Activated CD4-positive, alpha-beta T cell treated with anti-CD3 and anti-CD28 coated beads, Interleukin-2, amount 50 U/mL, for 16 hours (primary cell): ENCODE measurements around the gene ASIC4.

Experiments
- DNase-seq: peaks from one replicate; pipeline ENCODE4 v3.0.0-alpha.2; 2020

The ASIC4 gene

GRCh38 chr2:219554350-219554749, 40.1 kb downstream of the ASIC4 start:
- DNase-seq: no peak

DNA sequence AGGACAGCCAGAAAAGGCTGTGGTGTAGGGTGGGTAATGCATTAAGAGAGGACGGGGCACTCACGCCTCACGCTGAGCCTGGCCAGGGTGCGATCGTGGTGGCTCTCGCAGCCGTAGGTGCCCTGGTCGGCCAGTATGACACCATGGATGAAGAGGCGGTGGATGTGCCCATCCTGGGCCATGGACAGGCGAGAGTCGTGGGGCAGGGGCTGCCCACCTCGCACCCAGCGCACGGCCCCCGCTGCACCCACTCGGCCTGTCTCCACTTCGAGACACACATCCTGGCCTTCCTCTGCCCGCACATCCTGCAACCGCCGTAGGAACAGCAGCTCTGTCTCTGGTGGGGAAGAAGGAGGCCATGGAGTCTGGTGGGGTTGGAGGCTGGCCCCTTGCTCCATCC, 41.7 kb downstream of the ASIC4 start:
- no peak for DNase-seq

GRCh38 chr2:219556413-219556812, 42.1 kb downstream of the ASIC4 start:
- DNase-seq: no peak

- no peak for DNase-seq
Observed at GRCh38 chr2:219557320-219557719, 43.0 kb downstream of the ASIC4 start.

- no peak for DNase-seq
Observed at GRCh38 chr2:219557791-219558785, 43.8 kb downstream of the ASIC4 start.

DNA sequence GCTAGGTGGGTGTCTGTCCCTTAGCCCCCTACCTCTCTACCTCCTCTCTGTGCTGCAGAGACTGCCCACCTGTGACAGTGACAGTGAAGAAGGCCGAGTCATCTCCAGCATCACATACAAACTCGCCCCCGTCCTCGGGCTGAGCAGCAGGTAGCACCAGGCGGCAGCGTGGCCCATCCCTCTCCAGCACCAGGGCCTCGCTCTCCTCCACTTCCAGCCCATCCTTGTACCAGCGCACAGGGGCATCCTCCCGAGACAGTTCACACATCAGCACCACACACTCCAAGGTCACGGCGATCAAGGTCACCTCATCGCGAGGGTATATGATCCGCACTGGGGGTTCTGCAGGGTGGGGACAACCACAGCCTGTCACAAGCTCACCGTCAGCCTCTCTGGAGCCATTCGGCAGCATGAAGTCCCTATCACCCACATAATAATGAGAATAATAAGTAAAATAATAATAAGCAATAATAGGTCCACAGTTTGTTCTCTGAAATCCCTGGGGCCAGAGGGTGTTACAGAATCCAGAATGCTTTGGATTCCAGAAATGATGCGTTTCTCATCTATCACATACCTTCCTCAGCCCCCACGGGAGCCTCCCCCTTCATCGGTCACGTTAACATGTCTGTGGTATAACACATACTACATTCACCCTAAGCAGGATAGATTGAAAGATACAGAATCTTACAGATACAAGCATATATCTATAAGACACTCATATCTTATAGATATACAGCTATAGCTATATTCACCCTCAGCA, 45.1 kb downstream of the ASIC4 start:
- no peak for DNase-seq

- no peak for DNase-seq
Observed at GRCh38 chr2:219560037-219560892, 46.0 kb downstream of the ASIC4 start.

GRCh38 chr2:219560893-219561178, 46.6 kb downstream of the ASIC4 start:
- no peak for DNase-seq

GRCh38 chr2:219561179-219562048, 47.1 kb downstream of the ASIC4 start:
- no peak for DNase-seq

DNA sequence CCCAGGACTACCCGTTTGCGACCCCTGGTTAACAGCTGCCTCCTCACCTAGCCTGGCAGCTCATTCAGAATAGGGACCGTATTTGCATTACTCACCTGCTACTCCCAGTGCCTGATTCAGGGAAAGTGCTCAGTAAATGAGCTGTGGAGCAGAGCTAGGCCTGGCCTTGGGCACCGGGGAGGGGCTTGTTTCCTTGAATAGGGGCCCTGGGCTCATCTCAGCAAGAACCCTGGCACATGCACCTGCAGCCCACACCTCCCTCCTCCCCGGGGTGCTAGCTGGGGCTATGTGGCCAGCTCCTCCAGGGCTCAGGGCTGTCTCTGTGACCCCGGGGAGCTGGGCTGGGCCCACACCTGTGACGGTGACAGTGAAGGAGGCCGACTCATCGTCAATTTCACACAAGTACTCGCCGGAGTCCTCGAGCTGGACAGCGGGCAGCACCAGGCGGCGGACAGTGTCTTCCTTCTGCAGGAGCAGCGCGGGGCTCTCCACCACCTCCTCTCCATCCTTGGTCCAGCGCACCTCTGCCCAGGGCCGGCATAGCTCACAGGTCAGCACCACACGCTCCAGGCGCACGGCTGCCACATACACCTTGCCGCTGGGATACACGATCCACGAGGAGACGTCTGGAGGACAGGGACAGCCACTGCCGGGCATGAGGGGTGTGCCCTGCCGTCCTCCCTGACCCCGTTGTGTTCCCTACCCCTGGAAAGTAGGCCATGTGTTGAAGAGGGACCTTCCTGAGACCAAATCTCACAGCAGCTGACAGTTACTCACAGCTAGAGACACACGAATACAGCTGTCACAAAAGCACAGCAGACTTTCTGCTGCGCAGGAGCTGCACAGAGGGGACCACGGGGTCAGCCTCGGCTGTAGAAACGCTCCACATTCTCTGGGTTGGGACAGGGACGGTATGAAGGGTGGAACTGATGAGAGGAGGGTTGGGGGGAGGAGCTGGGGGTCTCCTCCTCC, 48.1 kb downstream of the ASIC4 start:
- DNase-seq: no peak

DNA sequence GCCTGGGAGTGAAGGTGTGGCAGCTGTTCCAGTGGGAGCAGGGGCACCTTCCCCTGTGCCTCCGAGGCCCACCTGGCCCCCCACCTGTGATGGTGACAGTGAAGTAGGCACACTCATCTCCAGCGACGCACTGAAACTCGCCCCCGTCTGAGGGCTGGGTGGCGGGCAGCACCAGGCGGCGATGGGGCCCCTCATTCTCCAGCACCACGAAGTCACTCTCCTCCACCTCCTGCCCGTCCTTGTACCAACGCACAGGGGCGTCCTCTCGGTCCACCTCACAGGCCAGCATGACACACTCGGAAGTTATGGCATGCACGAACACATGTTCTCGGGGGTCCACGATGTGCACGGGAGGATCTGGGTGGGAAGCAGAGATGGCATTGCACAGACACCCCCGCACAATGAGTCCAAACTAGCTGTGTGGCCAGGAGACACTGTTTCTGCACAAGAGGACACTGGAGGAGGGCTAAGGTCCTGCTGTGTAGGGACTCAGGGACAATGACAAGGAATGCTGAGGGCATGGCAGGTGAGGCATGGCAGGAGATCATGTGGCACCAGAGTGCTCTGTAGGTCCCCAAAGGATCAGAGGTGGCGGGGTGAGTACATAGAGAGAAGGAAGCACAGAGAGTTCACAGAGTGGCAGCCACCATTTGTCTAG, 49.1 kb downstream of the ASIC4 start:
- no peak for DNase-seq

GRCh38 chr2:219565130-219566080, 51.1 kb downstream of the ASIC4 start:
- no peak for DNase-seq

DNA sequence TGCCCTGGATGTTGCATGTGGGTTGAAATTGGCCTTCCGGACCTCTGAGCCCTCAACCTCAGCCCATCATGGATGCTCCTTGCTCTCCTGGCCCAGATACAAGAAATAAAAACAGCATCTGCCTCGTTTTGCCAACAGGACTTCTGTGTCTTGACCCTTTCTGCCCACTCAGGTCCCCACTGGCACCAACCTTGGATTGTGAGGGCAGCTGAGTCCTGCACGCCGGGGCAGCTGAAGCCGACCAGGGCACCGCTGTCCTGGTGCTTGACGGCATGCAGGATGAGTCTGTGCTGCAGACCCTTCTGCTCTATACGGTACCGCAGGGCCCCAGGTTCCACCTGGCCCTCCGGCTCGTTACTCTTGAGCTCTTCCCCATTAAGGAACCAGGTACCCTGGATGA, 52.4 kb downstream of the ASIC4 start:
- DNase-seq: no peak

DNA sequence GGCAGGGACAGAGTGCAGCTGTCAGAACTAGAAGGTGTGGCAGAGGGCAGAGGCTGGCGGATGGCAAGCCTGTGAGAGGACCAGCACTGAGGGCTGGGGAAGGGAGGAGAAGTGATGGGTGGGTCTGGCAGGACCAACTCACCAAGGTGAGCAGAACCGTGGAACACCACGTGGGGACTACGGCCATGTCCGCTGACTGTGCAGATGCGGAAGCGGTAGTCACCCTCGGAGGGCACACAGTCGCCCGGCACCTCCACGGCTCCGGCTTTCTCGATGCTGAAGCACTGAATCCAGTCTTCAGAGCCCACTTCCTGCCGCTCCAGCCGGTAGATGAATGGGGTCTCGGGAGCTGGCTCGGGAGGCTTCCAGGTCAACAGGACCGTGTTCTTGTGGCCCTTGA, 52.8 kb downstream of the ASIC4 start:
- DNase-seq: no peak

- DNase-seq: no peak
Observed at GRCh38 chr2:219567791-219568361, 53.6 kb downstream of the ASIC4 start.

- DNase-seq: no peak
Observed at GRCh38 chr2:219569041-219569440, 54.8 kb downstream of the ASIC4 start.

- DNase-seq: no peak
Observed at GRCh38 chr2:219569635-219570034, 55.4 kb downstream of the ASIC4 start.

- no peak for DNase-seq
Observed at GRCh38 chr2:219570194-219570923, 56.1 kb downstream of the ASIC4 start.
